HG03457 (cell line): Measurements from ENCODE around the gene DDX51.
"Not testable (repeated sequence)": the region's sequence is repeated elsewhere in the genome, so short reads cannot be mapped to it uniquely, and the experiment has no call there.

Source experiments
- ATAC-seq: cut with Tn5 transposase; IDR thresholded peaks from one replicate; pipeline ENCODE4 v1.9.1; 2021; ENCODE audit warnings: moderate number of reproducible peaks; ENCODE audit not compliant: unreplicated experiment

The DDX51 gene

DNA sequence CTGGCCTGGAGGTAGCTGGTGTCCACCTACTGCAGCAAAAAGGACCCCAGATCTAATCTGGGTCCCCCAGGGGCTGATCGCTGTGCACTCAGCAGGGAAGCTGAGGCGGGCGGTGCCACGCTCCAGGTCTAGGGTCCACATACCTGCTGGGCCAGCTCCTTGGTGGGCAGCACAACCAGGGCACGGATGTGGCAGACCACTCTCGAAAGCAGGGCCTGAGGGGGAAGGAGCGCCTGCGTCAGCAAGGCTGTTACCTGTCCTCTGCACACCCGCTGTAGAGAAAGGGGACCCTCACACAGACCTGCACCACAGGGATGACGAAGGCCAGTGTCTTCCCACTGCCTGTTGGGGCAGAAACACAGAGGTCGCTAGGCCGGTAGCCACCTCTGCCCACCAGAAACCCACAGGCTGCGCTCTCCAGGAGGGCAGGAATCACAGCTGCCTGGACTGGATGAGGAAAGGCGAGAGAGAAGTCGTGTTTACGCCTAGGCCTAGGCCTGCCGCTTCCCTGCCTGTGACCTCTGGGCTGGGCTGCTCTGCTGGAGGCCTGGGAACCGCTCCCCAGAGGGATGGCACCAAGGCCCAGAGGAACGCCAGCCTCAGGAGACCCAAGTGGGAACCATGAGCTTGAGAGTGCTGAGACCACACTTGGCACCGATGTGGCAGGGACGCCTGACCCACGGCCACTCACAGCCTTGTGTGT is 2.0 kb downstream of the DDX51 start:
- no peak for ATAC-seq

DNA sequence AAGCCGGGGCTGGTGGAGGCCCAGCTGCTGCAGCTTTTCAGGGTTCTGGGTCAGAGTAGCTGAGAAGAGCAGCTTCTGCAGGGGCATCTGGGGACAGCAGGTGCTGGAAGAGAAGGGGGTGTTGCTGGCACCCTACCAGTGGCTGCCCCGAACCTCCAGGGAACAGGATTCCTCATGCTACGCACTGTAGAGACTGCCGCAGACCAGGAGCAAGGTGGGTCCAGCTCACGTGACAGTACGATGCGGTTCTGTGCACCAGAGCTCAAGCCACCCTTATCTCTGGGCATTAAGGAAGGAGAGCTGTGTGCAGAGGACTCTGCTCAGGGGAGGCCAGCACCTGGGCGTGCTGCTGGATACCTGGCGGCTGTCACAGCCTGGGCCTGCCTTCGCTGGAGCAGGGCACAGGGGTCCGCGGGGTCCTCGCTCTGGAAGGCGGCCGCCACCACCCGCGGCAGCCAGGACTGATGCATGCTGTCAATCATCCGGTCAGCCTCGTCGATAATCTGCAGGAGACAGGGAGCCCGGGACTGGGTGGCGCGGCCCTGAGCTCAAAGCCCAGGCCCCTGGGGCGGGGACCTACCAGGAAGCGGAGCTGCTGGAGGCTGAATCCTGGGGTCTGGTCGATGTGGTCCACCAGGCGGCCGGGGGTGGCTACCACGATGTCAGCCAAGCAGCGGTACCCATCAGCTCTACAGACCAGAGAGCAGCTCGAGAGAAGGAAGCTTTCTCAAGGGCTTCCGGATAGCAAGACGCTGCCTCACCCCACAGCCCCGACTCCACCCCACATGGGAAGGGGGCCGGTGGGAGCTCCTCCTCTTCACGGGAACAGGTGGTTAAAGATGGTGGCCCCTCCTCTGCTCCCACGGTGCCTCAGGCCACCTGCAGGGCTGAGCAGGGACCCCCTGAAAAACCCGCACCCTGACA is 2.9 kb downstream of the DDX51 start:
- ATAC-seq, result no peak

DNA sequence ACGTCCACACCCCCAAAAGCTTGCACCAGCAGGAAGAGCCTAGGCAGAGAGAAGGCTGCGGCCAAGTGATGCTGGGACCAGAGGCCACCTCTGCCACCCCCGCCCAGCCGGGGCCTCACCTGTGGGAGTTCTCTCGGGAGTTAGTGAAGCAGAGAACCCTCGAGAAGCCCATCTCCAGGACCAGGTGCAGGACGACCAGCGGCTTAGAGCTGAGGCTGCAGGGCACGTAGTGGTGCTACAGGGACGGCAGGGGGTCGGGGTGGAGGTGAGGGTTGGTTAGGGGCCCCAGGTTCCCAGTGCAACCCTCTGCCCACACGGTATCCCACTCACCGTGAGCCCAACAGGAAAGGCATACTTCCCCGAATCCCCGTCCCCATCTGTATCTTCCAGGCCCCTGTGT is 3.6 kb downstream of the DDX51 start:
- ATAC-seq, result no peak

DNA sequence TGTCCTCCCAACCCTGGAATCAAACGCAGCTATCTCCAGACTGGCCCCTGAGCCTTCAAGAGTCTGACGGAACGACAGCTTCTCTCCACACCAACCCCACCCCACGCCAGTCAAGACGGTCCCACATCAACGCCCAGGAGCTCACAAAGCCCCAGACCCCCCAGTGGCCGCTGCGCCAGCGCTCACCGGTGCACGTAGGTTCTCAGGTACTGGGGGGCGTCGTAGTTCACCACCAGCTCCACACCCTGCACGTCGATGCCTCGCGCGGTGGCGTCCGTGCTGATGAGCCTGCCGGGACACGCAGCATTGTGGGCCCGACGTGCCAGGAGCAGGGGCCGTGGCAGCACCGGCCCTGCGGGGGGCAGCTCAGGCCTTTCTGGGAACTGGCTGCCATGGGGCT is 4.2 kb downstream of the DDX51 start:
- no peak for ATAC-seq

DNA sequence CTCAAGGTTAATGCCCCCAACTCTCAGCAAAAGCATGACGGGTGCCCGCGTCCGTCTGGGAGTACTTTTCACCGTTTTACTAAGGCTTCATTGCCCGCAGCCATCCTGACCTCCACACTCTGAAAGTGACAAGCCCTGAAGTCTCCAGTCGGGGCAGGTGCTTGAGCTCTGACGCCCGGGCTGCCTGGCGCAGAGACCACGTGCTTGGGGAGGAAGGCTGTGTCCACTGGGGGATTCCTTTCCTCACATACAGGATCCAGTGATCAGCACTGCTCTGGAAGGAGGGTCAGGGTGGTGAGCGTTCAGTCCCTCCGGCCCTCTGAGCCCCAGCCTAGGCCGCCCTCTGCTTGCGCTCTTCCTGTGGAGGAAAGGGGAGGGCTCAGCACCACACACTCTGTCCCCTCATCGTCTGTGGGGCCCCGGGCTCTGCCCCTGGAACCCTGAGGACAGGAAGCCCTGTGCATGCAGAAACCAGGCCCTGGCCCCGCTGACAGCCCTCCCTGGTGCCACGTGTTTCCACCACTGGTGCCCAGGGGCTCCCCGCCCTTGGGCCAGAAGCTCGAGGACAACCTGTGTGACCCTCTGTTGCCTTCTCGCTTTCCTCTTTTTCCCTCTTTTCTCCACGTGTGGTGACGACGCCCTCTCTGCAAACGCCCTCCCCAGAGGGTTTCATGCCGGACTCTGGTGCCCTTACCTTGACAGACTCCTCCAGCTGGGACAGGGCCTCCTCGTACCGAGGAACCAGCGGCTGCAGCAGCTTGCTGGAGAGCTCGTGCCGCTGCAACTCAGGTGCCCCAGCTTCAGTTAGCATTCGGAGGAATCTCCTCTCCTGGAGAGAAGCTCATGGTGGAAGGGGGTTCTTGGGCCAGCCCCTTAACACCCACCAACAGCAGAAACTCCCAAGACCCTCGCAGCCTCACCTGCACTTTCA is 4.9 kb downstream of the DDX51 start:
- ATAC-seq, result no peak

DNA sequence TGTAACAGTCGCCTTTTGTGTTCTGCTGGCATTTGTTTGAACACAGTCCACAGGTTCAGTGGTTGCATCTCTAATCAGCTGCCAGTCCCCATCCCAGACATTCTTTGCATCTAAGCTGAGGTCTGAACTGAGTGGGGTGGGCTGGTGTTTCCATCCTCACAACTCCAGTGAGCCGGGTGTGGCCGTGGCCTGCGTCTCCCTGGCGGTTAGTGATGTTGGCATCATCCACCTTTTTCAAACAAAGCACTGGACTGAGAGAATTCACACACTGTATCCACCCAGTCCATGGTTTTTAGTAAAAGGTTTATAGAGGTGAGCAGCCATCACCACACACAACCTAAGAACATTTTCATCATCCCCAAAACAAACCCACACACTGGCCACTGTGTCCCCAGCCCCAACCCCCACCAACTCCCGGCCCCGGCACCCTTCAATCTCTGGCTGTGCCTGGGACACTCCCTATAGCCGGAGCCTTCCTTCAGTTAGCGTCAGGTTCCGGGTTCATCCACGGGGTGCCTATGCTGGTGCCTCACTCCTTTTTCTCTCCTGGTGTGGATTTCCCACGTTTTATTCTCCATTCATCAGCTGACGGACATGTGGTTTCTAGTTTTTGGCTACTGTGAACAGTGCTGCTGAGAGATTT is 6.5 kb downstream of the DDX51 start:
- ATAC-seq, result no peak

DNA sequence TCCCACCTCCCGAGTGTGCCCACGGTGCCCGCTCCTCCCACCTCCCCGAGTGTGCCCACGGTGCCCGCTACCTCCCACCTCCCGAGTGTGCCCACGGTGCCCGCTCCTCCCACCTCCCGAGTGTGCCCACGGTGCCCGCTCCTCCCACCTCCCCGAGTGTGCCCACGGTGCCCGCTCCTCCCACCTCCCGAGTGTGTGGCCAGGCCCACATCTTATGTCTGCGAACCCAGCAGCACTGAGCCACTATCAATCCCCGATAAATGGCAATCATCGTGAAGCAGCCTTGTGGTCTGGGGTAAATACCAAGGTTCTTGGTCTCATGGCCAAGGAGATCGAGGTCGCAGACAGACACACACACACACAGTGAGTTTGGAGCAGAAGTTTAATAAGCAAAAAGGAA is 7.9 kb downstream of the DDX51 start:
- ATAC-seq, result not testable (repeated sequence)

DNA sequence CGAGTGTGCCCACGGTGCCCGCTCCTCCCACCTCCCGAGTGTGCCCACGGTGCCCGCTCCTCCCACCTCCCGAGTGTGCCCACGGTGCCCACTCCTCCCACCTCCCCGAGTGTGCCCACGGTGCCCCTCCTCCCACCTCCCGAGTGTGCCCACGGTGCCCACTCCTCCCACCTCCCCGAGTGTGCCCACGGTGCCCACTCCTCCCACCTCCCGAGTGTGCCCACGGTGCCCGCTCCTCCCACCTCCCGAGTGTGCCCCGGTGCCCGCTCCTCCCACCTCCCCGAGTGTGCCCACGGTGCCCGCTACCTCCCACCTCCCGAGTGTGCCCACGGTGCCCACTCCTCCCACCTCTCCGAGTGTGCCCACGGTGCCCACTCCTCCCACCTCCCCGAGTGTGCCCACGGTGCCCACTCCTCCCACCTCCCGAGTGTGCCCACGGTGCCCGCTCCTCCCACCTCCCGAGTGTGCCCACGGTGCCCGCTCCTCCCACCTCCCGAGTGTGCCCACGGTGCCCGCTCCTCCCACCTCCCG is 9.4 kb downstream of the DDX51 start:
- ATAC-seq, result not testable (repeated sequence)

DNA sequence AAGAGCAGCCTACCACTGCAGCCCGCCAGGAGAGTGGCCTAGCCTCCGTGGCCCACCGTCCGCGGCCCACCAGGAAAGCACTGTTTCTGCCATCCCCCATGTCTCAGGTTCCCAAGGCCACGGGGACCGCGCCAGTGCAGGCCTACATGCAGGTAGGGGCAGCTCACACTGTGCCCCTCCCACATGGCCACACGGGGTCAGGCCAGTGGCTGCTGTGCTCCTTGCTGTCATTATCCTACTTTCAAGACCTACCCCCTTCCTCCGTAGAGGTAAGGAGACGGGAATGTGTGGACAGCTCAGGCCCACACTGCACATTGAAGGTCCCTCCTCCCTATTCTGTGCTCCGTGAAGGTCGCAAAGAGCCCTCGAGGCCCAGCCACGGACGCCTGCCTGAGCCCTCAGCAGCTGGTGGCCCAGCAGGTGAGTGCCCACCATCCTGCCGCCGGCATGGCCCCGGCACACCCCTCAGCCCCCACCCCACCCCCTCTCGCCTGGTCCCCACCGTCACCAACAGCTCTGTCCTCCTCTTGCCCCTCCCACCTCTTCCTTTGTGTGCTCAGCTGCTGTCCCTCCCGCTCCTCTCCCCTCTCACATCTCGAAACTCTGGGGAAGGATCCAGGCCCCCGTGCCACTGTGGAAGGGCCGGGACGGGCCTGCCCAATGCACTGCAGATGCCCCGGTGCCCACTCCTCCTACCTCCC is 10.0 kb downstream of the DDX51 start:
- no peak for ATAC-seq

DNA sequence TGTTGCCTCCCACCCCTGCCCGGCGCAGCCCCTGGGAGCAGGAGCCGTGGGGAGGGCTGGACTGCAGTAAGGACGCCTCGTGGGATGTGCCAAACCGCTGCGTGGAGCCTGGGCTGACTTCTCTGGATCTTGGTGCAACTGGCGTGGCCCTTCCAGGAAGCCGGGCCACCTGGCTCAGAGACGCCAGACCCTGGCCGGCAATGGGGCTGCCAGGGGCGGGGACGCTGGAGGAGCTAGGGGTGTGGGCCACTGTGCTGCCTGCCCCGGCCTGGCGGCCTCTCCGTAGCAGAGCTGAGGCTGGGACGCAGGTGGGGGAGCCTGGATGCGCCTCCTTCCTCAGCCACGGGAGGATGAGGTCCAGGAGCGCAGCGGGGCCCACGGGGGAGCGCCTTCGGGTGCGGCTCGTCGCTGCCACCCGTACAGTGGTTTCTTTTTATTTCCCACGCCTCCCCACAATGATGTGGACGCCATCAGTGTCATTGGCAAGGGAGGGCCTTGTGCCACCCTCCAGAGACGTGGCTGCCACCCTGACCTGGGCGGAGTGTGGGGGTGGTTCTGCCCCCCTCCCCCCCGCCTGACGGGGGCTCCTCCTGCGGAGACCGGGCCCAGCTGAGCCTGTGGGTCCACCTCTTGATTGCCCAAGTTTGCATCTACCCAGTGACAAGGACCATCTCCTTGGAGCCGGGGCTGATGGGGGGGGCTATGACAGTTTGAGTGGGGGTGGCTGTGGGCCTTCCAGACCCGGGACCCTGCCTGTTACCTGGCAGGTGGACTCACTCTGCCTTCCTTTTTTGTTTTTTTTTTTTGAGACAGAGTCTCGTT is 11.3 kb downstream of the DDX51 start:
- no peak for ATAC-seq

DNA sequence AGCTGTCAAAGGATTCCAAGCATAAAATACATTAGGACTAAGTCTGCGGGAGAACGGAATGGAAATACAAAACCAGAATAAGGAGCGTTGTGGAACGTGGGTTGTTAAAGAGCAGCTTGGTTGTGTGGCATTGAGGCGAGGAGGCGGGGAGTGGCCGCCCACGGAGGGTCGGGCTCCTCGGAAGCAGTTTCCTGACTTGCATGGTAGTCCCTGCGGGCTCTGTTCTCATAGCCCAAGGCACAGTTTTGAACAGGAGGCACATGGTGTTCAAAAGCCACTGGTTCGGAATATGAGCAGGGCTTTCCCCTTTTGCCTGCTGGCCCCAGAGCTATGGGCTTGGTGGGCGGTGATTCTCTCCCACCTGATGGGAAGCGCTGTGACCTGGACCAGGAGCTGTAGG is 12.2 kb downstream of the DDX51 start:
- ATAC-seq, result no peak

DNA sequence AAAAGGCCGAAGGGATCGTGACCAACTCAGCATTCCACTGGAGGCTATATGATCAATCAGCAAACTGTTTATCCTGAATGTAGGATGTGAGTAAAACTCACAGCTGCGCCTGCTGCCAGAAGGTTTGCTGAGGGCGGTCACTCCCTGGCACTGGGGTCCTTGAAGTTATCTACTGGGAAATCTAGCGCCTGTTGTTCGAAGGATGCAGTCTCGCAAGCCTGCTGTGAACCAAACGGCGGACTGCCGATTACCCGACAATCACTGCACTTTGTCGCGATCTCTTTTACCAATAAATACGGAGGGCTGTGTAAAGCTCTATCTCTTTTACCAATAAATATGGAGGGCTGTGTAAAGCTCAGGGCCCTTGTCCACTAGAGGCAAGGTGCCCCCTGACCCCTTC is 12.9 kb downstream of the DDX51 start:
- no peak for ATAC-seq

DNA sequence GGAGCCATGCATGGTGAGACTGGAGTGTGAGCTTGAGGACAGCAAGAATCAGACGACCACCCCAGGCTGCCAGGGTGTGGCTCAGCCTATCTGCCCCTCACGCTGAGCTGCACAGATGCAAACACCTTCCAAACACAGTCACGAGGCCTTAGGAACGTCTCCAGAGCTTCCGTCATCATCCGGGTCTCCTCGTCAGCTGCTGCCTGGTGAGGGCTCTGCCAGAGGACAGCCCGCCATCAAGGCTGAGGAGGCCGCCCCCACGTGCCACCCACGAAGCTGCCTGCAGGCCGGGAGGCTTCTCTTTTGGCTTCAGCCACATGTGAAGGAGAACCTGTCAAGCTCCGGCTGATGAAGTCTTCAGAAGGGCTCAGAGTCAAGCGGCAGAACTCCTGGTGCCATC is 13.4 kb downstream of the DDX51 start:
- ATAC-seq, result no peak

DNA sequence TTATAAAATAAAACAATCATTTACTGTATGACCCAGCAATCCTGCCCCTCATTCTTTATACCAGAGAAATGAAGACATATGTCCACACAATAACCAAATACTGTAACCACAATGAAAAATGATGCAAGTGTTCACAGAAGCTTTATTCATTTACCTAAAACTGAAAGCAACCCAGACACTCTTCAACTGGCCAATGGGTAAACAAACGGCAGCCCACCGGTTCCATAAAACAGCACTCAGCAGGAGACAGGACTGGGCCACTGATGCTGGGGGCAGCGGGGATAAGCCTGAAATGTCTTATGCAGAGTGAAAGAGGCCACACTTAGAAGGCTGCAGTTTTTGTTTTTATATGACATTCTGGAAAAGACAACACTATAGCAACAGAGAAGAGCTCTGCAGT is 15.1 kb downstream of the DDX51 start:
- no peak for ATAC-seq

DNA sequence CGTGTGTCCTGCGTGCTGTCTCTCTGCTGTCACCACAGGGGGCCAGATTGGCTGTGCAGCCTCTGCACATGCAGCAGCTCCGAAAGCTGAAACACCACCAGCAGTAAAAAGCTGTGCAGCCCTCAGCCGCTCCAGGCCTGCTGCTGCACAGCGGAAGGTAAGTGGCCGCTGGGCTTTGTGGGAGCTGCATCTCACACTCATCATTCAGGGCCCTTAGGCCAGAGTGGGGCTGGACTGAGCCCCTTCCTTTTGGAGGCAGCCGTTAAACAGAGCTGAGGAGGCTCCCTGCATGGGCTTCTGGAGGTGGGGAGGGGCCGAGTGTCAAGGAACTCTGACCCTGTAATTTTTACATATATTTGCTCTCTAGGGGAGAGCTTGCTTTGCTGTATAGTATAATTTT is 17.1 kb downstream of the DDX51 start:
- no peak for ATAC-seq

DNA sequence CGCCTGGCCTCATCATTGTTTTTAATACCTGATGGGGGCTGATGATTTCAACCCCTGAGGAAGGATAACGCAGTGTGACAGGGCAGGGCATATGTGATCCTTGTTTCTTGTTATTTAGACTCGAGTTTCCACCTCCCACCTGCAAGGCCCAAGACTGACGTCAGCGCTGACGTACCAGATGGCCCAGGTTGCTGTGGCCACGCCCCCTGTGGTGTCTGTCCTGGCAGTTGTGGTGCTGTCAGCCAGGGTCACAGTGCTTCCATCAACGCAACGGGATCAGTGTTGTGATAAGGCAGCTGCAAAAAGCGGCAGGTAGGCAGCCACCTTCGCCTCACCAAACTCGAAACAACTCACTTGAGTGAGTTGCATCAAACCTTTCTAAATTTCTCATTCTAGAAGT is 18.4 kb downstream of the DDX51 start:
- no peak for ATAC-seq

DNA sequence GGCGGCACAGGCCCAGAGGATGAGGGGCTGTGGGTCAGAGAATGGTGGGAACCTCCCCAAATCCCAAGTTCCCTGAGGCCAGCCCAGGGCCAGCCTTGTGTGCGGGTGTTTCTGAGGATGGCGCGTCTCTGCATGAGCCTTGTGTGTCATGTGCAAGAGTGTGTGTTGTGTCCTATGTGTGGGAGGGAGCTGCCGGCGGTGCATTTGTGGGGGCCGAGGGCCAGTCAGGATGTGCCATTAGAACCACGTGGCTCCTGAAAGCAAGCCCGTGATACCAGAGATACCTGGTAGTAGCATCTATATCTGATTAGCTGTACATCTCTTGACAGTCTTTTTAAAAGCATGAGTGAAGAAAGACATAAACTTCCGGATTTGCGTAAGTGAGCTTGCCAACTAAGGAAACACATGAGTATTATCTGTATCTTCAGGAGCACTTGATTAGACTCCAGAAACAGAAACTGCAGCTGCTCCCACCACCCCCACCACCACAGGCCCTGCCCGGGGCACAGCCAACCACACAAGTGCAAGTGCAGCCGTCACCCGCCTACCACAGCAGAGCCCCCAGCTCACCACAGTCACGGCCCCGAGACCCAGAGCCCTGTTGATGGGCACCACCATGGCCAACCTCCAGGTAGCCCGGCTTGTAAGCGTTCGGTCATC is 19.2 kb downstream of the DDX51 start:
- no peak for ATAC-seq

DNA sequence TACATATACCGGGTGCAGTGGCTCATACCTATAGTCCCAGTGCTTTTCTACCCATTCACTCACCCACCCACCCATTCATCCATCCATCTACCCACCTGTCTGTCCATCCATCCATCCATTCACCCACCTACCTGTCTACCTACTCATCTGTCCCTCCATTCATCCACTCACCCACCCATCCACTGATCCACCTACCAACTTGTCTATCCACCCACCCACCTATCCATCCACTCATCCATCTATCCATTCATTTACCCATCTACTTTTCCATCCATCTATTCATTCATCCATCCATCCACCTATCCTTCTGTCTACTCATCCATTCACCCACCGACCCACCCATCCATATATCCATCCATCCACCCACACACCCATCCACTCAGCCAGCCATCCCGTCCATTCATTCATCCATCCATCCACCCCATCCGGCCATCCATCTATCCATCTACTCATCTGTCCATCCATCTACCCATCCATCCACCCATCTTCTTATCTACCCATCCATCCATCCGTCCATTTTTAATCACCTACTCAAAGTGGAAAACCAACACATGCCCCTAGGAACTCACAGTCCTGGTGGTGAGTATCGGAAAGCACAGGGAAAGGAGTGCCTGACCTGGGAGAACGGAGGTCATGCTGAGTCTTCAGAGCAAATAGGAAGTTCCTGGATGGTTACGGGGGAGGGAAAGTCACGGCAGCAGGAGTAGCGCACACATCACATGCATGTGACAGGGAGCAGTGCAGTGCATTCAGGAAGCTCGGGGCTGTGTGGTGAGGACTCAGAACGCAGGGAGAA is 20.0 kb downstream of the DDX51 start:
- ATAC-seq, result no peak
